Nucleus accumbens (tissue), 56 donors: ENCODE measurements around the gene PI4KA.
A peak's percentile ranks its signal among the peaks of the same experiment; 100 is the strongest.
"Not testable (repeated sequence)": the region's sequence is repeated elsewhere in the genome, so short reads cannot be mapped to it uniquely, and the experiment has no call there.

ENCODE experiments used
- DNase-seq, 56 donors: peaks; one replicate each; lab custom pipeline; 2025; lab: John Stamatoyannopoulos, UW

PI4KA gene

DNA sequence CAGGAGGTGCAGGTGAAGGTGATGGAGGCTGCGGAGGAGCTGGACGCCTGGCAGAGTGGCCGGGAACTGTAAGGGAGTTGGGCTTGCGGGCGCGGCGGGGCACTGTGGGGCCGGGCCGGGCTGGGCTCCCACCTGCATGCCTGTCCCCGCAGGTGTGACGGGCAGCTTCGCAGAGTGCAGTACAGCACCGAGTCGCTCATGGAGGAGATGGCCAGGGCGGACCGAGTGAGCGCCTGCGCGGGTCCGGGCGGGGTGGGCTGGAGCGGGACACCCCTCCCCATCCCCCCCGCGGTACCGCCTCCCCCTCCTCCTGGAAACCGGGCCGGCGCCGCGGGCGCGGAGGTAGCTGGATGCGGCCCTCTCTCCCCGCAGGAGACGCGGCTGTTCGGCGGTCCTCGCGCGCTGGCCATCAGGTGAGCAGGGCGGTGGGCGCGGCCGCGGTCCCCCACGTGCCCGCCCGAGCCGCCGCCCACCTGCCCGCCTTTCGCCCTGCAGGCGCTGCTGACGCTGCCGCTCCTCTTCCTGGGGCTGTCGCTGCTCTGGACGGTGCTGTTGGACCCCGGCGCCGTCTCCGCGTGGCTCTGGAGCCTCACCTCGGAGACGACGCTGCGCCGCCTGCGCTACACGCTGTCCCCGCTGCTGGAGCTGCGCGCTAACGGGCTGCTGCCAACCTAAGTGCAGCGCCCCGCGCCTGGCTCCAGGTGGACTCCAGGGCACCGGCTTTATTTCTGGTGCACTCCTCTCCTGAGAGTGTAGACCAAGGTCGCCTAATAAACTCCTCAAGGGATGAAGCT lies 154.6 kb downstream of the PI4KA start:
- not testable (repeated sequence) for DNase-seq

DNA sequence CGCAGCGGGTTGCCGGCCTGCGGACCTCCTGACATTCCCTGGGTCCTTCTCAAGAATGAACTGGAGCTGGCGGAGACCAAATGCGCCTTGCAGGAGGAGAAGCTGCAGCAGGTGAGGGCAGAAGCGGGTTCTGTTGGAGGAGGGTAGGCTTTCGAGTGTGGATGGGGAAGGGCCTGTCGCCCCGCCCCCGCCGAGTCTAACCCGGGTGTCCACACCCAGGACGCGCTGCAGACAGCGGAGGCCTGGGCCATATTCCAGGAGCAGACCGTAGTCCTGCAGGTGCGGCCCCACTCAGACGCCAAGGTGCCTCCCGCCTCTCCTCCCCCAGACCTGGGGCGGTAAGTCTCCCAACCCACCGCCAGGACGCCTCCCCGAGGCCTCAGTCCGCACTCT lies 155.2 kb downstream of the PI4KA start:
- DNase-seq: not testable (repeated sequence)

DNA sequence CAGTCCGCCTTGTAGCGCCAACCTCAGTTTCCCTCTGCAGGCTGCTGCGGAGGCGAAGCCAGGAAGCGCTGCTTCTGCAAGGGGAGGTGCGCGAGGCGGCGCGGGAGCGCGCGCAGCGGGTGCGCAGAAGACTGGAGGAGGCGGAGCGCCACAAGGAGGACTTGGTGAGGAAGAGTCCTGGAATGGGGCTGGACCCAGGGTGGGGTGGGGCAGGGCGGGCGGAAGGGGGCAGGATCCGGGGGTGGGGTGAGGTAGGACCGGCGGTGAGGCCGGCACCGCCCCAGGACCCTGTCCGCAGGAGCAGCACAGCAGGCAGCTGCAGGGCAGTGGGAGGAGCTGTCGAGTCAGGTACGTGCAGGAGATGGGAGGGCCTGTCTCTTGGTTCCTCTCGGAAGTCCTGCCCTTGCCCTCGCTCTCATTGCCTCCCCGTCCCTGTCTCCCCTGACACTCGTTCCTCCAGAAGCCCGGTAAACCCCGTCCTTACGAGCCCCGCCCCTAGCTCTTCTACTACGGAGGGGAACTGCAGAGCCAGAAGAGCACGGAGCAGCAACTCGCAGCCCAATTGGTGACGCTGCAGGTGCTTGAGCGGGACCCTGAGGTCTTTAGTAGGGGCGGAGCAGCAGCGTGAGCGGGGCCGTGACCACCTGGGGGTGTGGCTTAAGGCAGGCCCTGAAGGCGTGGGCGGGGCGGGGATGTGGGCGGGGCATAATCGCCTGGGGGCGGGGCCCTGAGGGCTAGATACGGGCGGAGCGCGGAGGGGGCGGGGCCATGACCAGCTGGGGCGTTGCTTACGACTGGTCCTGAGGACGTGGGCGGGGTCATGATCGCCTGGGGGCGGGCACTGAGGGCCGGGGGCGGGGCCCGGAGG lies 155.8 kb downstream of the PI4KA start:
- DNase-seq: peak; percentile 38 to 97 (median 87)

DNA sequence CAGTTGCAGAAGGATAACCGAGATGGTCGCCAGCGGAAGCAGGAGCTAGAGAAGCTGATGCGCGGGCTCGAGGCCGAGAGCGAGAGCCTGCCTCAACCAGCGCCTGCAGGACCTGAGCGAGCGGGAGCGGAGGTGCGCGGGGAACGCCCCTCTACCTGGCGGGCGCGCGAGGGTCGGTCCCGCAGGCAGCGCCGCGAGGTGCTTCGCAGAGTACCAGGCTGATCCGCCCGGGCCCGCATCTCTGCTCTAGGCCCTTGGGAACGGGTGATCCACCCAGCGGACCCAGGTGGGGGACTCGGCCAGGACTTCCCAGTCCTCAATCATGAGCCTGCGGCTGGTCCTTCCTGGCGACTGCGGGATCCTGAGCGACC lies 156.5 kb downstream of the PI4KA start:
- DNase-seq: not testable (repeated sequence)

DNA sequence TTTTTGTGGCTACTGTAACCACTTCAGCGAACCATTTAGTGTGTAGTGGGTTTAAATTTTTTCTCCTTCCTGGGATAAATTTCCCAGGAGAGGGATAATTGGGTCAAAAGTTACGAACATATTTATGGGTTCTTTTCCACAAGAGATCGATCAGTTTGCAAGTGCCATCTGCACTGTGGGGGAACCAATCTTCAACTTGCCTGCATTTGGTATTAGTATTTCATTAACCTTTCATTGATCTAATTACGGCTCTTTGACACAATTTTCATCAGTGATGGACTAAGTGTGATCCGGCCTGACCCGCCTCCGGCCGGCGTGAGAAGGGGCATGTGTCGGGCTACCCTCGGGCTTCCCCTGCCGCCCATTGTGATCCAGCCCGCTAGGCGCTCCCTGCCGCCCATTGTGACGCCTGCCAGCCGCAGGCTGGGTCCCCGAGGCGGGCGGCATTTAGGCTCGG lies 156.9 kb downstream of the PI4KA start:
- not testable (repeated sequence) for DNase-seq

DNA sequence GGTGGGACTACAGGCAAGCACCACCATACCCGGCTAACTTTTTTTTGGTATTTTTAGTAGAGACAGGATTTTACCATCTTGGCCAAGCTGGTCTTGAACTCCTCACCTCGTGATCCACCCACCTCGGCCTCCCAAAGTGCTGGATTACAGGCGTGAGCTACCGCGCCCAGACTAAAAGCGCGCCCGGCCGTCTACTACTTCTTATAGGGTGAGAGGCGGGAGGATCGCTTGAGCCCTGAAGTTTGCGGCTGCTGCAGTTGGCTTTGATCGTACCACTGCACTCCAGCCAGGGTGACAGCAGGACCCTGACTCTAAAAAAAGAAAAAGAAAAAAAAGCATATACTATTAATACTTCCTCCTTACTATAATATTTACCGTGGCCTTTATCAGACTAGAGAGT lies 158.3 kb downstream of the PI4KA start:
- not testable (repeated sequence) for DNase-seq

DNA sequence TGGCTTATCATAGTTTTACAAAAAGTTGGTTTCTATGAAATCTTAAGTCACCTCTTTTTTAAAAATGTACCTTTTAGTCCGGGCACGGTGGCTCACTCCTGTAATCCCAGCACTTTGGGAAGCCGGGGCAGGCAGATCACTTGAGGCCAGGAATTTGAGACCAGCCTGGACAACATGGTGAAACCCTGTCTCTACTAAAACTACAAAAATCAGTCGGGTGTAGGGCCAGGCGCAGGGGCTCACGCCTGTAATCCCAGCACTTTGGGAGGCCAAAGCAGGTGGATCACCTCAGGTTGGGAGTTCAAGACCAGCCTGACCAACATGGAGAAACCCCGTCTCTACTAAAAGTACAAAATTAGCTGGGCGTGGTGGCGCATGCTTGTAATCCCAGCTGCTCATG lies 158.8 kb downstream of the PI4KA start:
- not testable (repeated sequence) for DNase-seq

DNA sequence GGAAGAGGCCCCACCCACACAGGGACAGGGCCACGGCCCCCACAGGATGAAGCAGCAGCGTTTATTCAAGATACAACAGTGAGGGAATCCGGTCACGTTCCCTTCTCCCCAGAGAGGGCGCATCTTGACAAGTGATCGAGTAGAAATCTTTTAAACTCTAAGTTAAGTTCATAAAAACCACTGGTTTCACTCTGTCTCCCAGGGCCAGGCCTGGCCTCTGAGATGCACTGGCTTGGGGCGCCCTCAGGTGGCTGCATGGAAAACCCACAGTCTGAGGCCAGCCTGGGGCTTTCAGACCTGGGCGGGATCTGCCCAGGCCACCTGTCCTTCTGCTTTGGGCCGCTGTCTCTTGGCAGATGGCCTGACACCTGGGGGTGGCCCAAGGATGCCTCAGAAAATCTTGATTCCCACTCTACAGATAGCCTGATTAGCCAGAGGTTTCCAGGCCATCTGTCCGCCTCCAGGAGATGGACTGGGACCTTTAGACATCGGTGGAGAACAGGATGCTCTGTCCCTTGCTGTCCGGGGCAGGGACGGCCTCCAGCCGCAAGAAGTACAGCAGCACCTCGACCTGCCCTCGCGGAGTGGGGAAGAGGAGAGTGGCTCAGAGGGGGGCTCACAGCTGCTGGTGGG lies 161.0 kb downstream of the PI4KA start:
- peak in 42 of 56 donors; percentile 7 to 85 (median 43) for DNase-seq

DNA sequence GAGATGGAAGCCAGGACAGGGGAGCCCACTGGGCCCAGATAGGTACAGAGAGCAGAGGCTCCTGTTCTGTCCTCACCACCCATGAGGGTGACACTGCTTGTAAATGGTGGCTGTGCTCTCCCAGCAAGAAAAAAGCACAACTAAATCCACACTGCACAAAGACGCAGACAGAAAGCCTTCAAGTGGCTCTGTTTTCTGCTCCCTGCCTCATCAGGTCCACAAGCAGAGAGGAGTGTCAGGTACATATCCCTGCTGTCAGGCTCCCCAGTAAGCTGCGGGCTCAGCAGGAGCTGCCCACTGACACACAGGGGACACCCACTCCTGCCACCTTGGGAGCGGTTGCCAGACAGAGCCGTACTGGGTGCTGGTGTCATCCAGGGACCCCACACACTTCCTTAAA lies 162.6 kb downstream of the PI4KA start:
- not testable (repeated sequence) for DNase-seq

DNA sequence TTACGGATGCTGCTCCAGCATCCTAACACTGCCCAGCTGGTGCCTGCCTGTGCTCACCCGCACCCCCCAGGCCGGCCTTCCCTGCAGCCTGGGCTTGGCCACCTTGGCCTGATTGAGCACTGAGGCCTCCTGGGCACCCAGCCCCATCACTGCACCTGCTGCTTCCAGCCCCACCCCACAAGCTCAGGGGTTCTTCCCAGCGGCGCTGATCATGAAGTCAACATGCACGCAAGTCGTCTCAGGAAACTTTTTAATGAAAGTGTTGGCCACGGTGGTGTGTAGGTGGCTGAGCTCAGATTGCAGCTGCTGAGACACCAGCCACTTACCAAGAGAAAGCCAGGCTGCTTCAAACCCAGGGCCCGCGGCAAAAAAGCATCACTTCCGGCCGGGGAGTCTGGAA lies 163.4 kb downstream of the PI4KA start:
- DNase-seq: not testable (repeated sequence)

DNA sequence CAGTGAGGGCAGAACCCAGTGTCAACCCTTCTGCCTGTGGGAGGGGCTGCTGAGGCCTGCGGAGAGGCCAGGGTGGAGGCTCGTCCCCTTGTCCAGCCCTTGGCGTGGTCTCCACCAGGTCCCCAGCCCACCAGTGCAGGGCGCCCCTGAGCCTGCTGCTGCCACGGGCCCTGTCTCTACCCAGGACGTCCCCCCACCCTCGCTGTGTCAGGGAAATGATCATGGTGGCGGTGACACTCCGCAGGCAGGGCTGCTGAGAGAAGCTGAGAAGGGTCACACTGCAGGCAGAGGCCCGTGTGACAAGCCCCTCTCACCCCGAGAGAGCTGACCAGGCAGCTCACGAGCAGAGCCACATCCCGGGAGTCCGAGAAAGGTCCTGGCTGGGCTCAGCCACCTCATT lies 164.4 kb downstream of the PI4KA start:
- DNase-seq: not testable (repeated sequence)

DNA sequence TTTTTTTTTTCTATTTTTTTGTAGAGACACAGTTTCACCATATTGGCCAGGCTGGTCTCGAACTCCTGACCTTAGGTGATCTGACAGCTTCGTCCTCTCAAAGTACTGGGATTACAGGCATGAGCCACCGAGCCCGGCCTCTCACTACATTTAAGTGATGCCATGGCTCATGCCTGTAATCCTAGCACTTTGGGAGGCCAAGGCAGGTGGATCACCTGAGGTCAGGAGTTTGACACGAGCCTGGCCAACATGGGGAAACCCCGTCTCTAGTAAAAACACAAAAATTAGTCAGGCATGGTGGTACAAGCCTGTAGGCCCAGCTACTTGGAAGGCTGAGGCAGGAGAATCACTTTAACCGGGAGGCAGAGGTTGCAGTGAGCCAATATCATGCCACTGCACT lies 165.7 kb downstream of the PI4KA start:
- not testable (repeated sequence) for DNase-seq

DNA sequence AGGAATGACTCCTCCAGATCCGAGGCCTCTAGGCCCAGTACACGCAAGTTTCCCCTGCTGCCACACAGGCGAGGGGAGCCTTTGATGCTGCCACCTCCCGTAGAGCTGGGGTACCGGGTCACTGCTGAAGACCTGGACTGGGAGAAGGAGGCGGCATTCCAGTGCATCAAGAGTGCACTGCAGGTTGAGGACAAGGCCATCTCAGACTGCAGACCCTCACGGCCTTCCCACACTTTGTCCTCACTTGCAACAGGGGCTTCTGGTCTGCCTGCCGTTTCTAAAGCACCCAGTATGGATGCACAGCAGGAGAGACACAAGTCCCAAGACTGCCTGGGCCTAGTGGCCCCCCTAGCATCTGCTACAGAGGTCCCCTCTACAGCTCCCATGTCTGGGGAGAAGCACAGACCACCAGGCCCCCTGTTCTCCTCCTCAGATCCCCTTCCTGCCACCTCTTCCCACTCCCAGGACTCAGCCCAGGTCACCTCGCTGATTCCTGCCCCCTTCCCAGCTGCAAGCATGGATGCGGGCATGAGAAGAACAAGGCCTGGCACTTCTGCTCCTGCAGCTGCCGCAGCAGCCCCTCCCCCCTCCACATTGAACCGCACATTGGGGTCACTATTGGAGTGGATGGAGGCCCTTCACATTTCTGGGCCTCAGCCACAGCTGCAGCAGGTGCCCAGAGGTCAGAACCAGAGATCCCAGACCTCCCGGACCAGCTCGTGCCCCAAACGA lies 167.9 kb downstream of the PI4KA start:
- DNase-seq: not testable (repeated sequence)

DNA sequence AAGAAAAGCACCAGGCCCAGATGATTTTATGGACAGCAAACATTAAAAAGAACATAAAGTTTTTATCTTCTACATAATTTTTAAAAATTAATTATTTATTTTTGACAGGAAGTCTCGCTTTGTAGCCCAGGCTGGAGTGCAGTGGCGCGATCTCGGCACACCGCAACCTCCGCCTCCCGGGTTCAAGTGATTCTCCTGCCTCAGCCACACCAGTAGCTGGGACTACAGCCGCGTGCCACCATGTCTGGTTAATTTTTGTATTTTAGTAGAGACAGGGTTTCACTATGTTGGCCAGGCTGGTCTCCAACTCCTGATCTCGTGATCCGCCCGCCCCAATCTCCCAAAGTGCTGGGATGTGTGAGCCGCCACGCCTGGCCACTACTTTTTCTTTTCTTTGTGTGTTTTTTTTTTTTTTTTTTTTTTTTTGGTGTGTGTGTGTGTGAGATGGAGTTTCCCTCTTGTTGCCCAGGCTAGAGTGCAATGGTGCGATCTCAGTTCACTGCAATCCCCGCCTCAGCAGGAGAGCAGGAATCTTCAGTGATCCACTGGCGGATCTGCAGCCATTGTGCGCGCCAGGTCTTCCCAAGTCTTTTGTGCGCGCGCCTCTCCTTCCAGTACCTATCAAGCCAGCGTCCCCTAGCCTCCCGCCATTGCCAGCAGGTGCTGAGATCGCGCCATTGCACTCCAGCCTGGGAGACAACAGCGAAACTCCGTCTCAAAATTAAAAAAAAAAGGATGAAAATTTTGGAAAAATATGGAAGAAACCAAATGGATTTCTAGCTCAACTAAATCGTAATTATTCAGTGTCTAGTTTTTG lies 171.0 kb downstream of the PI4KA start:
- not testable (repeated sequence) for DNase-seq

DNA sequence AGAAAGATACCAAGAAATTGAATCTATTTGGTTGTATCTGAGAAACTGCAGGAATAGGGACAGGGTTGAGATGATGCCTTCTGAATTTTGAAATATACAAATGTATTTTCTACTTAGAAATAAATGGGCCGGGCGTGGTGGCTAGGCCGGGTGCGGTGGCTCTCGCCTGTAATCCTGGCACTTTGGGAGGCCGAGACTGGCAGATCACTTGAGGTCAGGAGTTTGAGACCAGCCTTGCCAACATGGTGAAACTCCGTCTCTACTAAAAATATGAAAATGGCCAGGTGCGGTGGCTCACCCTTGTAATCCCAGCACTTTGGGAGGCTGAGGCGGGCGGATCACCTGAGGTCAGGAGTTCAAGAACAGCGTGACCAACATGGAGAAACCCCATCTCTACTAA lies 172.8 kb downstream of the PI4KA start:
- not testable (repeated sequence) for DNase-seq

DNA sequence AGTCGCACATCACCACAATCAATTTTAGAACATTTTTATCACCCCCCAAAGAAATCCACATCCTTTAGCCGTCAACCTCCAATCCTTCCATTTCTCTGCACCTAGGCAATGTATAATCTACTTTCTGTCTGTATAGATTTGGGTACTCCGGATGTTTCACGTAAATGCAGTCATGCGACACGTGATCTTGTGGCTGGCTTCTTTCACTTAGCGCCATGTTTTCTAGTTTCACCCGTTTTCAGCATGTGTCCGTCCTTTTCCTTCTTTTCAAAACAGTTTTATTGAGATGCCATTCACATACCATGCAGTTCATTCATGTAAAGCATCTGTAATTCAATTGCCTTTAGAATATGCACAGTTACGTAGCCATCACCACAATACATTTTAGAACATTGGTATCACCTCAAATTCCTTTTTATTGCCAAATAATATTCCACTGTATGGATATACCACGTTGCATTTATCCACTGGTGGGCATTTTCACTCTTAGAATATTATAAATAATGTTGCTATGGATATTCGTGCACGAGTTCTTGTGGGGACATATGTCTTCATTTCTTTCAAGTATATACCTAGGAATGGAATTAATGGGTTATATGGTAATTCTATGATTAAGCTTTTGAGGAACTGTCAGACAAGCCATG lies 179.7 kb downstream of the PI4KA start:
- not testable (repeated sequence) for DNase-seq

DNA sequence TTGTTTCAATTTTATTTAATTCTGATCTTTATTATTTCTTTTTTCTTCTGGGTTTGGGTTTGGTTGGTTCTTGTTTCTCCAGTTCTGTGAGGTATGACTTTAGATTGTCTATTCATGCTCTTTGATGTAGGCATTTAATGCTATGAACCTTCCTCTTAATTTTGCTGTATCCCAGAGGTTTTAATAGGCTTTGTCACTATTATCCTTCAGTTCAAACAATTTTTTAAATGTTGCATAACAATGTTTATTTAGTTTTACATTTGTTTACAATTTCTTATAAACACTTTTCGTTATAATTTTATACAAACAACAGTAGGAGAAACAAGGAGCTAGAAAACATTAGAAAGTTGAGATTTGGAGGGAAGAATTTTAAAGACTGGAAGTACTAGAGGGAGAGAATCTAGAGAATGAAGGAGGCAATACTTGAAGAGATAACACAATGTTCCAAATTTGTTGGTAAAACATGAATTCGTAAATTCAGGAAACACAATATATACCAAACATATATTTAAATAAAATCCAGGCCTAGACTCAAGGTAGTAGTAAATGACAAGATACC lies 180.8 kb downstream of the PI4KA start:
- no peak for DNase-seq

DNA sequence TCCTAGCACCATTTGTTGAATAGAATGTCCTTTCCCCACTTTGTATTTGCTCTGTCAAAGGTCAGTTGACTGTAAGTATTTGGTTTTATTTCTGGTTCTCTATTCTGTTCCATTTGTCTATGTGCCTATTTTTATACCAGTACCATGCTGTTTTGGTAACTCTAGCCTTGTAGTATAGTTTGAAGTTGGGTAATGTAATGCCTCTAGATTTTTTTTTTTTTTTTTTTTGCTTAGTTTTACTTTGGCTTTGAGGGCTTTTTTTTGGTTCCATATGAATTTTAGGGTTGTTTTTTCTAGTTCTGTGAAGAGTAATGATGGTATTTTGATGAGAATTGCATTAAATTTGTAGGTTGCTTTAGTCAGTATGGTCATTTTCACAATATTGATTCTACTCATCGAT lies 183.0 kb downstream of the PI4KA start:
- not testable (repeated sequence) for DNase-seq

DNA sequence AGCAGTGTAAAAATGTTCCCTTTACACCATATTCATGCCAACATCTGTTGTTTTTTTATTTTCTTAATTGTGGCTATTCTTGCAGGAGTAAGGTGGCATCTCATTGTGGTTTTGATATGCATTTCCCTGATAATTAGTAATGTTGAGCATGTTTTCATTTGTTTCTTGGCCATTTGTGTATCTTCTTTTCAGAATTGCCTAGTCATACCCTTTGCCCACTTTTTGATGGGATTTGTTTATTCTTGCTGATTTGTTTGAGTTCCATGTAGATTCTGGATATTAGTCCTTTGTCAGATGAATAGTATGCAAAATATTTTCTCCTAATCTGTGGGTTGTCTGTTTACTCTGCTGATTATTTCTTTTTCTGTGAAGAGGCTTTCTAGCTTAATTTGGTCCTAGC lies 183.6 kb downstream of the PI4KA start:
- DNase-seq: no peak
